ENCODE measurements around the gene PRM1.

DNA sequence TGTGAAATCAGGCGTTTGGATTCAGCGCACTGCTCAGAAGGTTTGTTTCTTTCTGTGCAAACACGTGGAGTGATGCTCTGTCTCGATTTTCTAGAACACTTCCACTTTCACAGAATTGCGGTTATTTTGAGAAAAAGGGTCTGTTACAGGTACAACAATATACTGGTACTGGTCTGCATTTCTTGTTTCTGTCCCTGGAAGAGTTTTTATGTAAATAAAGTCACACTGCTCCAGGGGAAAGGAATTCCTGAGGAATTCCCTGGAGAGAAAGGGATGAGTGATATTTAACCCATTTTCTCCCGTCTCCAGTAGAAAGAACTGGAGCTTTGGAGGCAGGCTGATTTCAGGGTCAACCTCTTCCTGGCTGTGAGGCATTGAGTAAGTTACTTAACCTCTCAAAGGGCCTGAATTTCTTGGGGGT is 48.0 kb upstream of the PRM1 start:
- no peak for TF ChIP-seq TARDBP (IDR thresholded peaks at IDR 0.05)
- TF ChIP-seq BHLHE40 (IDR thresholded peaks at IDR 0.05; ENCODE audit: borderline replicate concordance), result no peak
- no peak for TF ChIP-seq FOXK2 (IDR thresholded peaks at IDR 0.05)
- no peak for TF ChIP-seq SP1 (IDR thresholded peaks at IDR 0.05)
- TF ChIP-seq HDGF (IDR thresholded peaks at IDR 0.05; ENCODE audit: borderline replicate concordance), result no peak
- no peak for TF ChIP-seq ELF4 (IDR thresholded peaks at IDR 0.05)
- TF ChIP-seq FOXM1 (IDR thresholded peaks at IDR 0.05; ENCODE audit: borderline replicate concordance), result no peak
- TF ChIP-seq, protein P1, sequence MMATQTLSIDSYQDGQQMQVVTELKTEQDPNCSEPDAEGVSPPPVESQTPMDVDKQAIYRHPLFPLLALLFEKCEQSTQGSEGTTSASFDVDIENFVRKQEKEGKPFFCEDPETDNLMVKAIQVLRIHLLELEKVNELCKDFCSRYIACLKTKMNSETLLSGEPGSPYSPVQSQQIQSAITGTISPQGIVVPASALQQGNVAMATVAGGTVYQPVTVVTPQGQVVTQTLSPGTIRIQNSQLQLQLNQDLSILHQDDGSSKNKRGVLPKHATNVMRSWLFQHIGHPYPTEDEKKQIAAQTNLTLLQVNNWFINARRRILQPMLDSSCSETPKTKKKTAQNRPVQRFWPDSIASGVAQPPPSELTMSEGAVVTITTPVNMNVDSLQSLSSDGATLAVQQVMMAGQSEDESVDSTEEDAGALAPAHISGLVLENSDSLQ (IDR thresholded peaks at IDR 0.05), result no peak
- no peak for TF ChIP-seq CTBP1 (IDR thresholded peaks at IDR 0.05; ENCODE audit: borderline replicate concordance)
- no peak for TF ChIP-seq ARNT (IDR thresholded peaks at IDR 0.05)
- no peak for TF ChIP-seq SUZ12 (IDR thresholded peaks at IDR 0.05)
- TF ChIP-seq NFRKB (IDR thresholded peaks at IDR 0.05), result no peak
